ENCODE measurements around the gene WFS1. TPM values are rescaled to one million over a fixed set of nuclear protein-coding genes. Genes with fewer than 3 reads are reported as not detected.
A peak's percentile ranks its signal among the peaks of the same experiment; 100 is the strongest.

The WFS1 gene
- total and polyA plus RNA-seq, 2 of the 13 experiments (the other 11 are each of a cell fraction or from before 2014, with no cell fraction given) = 39.1 to 42.2 TPM

GRCh38 chr4:6329478-6330383 is 60.1 kb downstream of the WFS1 start (continued):
- no peak for TF ChIP-seq ZNF251 (CRISPR knock-in tag; IDR thresholded peaks at IDR 0.05)
- TF ChIP-seq EED (CRISPR knock-in tag; IDR thresholded peaks at IDR 0.05) = no peak
- no peak for TF ChIP-seq FOXP4 (CRISPR knock-in tag; IDR thresholded peaks at IDR 0.05)
- no peak for TF ChIP-seq POGZ (CRISPR knock-in tag; IDR thresholded peaks at IDR 0.05)
- TF ChIP-seq ZNF747 (CRISPR knock-in tag; IDR thresholded peaks at IDR 0.05; ENCODE audit: borderline replicate concordance) = no peak; the same call in 1 of the 2 replicates
- TF ChIP-seq ZGPAT (CRISPR knock-in tag; IDR thresholded peaks at IDR 0.05) = no peak
- no peak for TF ChIP-seq CSRNP2 (CRISPR knock-in tag; conservative IDR thresholded peaks at IDR 0.05; ENCODE audit: low read depth)
- no peak for TF ChIP-seq ZNF678 (CRISPR knock-in tag; IDR thresholded peaks at IDR 0.05)
- no peak for TF ChIP-seq ZNF737 (CRISPR knock-in tag; IDR thresholded peaks at IDR 0.05; ENCODE audit: borderline replicate concordance)
- no peak for TF ChIP-seq BRD4 (CRISPR knock-in tag; IDR thresholded peaks at IDR 0.05)
- no peak for TF ChIP-seq ZSCAN22 (CRISPR knock-in tag; IDR thresholded peaks at IDR 0.05)
- no peak for TF ChIP-seq MXD1 (CRISPR knock-in tag; IDR thresholded peaks at IDR 0.05)
- TF ChIP-seq SMARCC2 (IDR thresholded peaks at IDR 0.05) = no peak
- TF ChIP-seq HMGXB4 (CRISPR knock-in tag; IDR thresholded peaks at IDR 0.05; ENCODE audit: borderline replicate concordance in 1 of 2, low read depth in 1 of 2) = no peak
- no peak for TF ChIP-seq ZNF367 (CRISPR knock-in tag; IDR thresholded peaks at IDR 0.05; ENCODE audit: borderline replicate concordance)
- TF ChIP-seq ZNF430 (CRISPR knock-in tag; IDR thresholded peaks at IDR 0.05) = 0 out of 2 replicates have a peak, but pooled peaks have one; percentile 14
- TF ChIP-seq ZNF644 (CRISPR knock-in tag; IDR thresholded peaks at IDR 0.05; ENCODE audit: low read depth) = no peak
- TF ChIP-seq TBL1XR1 (IDR thresholded peaks at IDR 0.05; ENCODE audit: borderline replicate concordance, low read length, partially characterized antibody) = no peak
- TF ChIP-seq SCMH1 (CRISPR knock-in tag; IDR thresholded peaks at IDR 0.05; ENCODE audit: borderline replicate concordance) = no peak
- no peak for TF ChIP-seq ELF1 (CRISPR knock-in tag; IDR thresholded peaks at IDR 0.05)
